ENCODE data around the gene EMILIN2.
A peak's percentile ranks its signal among the peaks of the same experiment; 100 is the strongest.

EMILIN2 gene

DNA sequence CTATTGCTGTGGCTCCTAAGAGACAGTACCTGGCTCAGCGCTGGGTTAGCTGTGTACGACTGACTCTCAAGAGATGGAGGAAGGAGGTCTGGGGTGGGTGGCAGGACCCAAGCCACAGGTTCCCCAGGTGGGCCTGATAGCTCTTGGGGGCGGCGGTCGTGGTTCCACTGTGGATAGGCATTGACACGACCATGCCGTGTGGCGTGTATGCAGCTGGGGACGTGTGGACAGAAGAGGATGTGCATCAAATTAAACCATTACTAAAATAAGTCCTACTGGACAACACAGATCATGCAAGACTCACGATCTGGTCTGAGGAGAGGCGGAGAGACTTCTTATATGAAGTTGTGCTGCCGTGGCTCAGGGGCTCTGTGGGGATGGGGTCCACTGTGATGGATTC lies 78.1 kb downstream of the EMILIN2 start:
- no peak for DNase-seq (ENCODE audit: low read depth in 1 of 2, low spot score in 1 of 2)
- H3K4me3 ChIP-seq (replicated peaks; ENCODE audit: insufficient read depth, low read length), result no peak overlapping the region
- TF ChIP-seq, protein P1, sequence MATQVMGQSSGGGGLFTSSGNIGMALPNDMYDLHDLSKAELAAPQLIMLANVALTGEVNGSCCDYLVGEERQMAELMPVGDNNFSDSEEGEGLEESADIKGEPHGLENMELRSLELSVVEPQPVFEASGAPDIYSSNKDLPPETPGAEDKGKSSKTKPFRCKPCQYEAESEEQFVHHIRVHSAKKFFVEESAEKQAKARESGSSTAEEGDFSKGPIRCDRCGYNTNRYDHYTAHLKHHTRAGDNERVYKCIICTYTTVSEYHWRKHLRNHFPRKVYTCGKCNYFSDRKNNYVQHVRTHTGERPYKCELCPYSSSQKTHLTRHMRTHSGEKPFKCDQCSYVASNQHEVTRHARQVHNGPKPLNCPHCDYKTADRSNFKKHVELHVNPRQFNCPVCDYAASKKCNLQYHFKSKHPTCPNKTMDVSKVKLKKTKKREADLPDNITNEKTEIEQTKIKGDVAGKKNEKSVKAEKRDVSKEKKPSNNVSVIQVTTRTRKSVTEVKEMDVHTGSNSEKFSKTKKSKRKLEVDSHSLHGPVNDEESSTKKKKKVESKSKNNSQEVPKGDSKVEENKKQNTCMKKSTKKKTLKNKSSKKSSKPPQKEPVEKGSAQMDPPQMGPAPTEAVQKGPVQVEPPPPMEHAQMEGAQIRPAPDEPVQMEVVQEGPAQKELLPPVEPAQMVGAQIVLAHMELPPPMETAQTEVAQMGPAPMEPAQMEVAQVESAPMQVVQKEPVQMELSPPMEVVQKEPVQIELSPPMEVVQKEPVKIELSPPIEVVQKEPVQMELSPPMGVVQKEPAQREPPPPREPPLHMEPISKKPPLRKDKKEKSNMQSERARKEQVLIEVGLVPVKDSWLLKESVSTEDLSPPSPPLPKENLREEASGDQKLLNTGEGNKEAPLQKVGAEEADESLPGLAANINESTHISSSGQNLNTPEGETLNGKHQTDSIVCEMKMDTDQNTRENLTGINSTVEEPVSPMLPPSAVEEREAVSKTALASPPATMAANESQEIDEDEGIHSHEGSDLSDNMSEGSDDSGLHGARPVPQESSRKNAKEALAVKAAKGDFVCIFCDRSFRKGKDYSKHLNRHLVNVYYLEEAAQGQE (IDR thresholded peaks at IDR 0.05; ENCODE audit: insufficient replicate concordance, low read depth), result no peak
- TF ChIP-seq, protein P2, sequence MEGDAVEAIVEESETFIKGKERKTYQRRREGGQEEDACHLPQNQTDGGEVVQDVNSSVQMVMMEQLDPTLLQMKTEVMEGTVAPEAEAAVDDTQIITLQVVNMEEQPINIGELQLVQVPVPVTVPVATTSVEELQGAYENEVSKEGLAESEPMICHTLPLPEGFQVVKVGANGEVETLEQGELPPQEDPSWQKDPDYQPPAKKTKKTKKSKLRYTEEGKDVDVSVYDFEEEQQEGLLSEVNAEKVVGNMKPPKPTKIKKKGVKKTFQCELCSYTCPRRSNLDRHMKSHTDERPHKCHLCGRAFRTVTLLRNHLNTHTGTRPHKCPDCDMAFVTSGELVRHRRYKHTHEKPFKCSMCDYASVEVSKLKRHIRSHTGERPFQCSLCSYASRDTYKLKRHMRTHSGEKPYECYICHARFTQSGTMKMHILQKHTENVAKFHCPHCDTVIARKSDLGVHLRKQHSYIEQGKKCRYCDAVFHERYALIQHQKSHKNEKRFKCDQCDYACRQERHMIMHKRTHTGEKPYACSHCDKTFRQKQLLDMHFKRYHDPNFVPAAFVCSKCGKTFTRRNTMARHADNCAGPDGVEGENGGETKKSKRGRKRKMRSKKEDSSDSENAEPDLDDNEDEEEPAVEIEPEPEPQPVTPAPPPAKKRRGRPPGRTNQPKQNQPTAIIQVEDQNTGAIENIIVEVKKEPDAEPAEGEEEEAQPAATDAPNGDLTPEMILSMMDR (IDR thresholded peaks at IDR 0.05; ENCODE audit: insufficient read depth, low read length), result no peak
- TF ChIP-seq POLR2AphosphoS5 (IDR thresholded peaks at IDR 0.05; ENCODE audit: low read depth), result no peak
- no peak for TF ChIP-seq GABPA (IDR thresholded peaks at IDR 0.05; ENCODE audit: low read depth)
- TF ChIP-seq SPI1 (IDR thresholded peaks at IDR 0.05; ENCODE audit: borderline replicate concordance, low read depth), result no peak
- H3K27ac ChIP-seq (replicated peaks), result no peak overlapping the region
- no peaks in the 10 kb centered on the region for H3K27me3 ChIP-seq (ENCODE audit: insufficient read depth, poor library complexity, severe bottlenecking)

DNA sequence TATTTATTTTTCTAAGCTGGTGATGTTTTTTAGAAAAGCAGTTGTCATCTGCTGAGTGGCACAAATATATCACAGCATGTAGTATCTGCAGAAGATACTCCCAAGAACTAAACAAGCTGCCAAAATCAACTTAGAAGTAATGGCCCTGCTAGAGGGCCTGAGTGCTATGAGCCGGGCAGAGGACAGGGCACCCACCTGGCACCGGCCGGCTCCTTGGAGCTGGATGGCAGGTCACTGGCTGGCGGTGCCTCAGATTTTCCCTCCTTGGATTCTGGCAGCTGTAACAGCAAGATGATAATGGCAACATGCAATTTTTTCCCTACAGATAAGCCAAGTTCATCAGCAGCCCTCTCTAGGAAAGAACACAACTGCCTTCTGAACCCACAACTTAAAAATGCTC lies 79.7 kb downstream of the EMILIN2 start:
- H3K4me3 ChIP-seq (replicated peaks; ENCODE audit: insufficient read depth, low read length), result no peak overlapping the region
- no peak for DNase-seq (ENCODE audit: low read depth in 1 of 2, low spot score in 1 of 2)
- no peak for TF ChIP-seq GABPA (IDR thresholded peaks at IDR 0.05; ENCODE audit: low read depth)
- H3K27me3 ChIP-seq (ENCODE audit: insufficient read depth, poor library complexity, severe bottlenecking), result no peaks in the 10 kb centered on the region
- no peak overlapping the region for H3K27ac ChIP-seq (replicated peaks)

DNA sequence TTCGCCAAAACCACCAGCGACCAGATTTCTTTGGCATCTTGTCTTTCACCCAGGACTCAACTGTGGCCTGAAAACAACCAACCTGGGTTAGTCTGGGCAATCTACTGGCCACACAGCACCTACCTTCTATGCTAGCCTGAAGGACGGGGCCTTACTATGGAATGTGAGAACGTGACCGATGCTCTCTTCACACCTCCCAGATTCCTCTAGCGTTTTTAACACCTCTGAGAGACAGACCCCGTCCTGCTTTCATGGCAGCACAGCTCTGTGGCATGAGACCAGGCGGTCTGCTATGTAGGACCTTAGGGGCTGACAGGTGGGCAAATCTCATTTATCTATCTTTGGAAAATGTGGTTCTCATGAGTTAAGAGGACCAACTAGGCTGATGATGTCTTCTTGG lies 80.9 kb downstream of the EMILIN2 start:
- Histone ChIP-seq H3K4me3 (replicated peaks; ENCODE audit: insufficient read depth, low read length) (no peak overlapping the region), H3K27me3 (ENCODE audit: insufficient read depth, poor library complexity, severe bottlenecking) (no peaks in the 10 kb centered on the region), H3K27ac (replicated peaks) (no peak overlapping the region)
- no peak for DNase-seq (ENCODE audit: low read depth in 1 of 2, low spot score in 1 of 2)
- TF ChIP-seq, protein P1 (IDR thresholded peaks at IDR 0.05; ENCODE audit: insufficient replicate concordance, low read depth), result no peak
- no peak for TF ChIP-seq SPI1 (IDR thresholded peaks at IDR 0.05; ENCODE audit: borderline replicate concordance, low read depth)
- TF ChIP-seq GABPA (IDR thresholded peaks at IDR 0.05; ENCODE audit: low read depth), result no peak
- no peak for TF ChIP-seq POLR2AphosphoS5 (IDR thresholded peaks at IDR 0.05; ENCODE audit: low read depth)
- TF ChIP-seq, protein P2 (IDR thresholded peaks at IDR 0.05; ENCODE audit: insufficient read depth, low read length), result no peak

DNA sequence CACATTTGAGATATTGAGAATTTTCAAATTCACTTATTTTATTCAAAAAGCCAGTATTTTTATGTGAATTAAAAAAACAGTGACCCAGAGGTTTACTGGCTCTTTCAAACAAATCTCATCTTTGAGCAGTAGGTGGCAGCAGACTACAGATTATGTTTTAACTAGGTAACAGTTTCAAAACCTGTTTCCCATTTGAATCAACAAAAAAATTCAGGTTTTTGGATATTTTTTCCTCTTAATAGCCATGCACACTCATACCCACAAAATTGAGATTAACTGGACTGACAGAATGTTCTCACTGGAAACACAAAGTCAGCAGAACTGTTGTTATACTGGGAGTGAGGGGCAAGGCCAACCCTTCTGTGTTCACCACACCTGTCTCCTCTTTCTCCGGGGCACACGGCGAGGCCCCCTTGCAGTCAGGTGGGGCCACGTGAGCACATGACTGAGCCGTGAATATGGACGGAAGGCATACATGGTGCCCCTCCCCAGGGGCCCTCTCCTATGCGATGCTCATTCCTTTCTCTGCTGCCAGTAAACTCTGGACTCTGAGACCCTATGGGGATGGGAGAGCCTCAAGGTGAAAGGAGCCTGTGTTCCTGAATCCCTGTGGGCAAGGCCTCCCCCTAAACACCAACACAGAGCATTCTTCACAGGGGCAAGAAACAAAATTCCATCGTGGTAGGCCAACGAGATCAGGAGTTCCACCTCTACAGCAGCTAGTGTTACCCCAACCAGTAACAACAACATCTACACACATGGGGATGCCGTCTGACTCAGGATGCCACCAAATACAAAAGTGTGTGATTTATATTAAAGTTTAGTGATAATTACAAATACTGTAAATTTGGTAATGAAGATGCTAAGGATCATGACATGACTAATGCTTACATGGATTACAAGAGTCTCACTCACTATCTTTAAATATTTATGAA lies 85.7 kb downstream of the EMILIN2 start:
- Histone ChIP-seq H3K27me3 (ENCODE audit: insufficient read depth, poor library complexity, severe bottlenecking) (no peaks in the 10 kb centered on the region), H3K27ac (replicated peaks) (no peak overlapping the region), H3K4me3 (replicated peaks; ENCODE audit: insufficient read depth, low read length) (no peak overlapping the region)
- peak in 1 of 2 experiments; percentile 70 for DNase-seq (ENCODE audit: low read depth in 1 of 2, low spot score in 1 of 2)
- TF ChIP-seq, protein P2 (IDR thresholded peaks at IDR 0.05; ENCODE audit: insufficient read depth, low read length), result peak; percentile 29
- TF ChIP-seq POLR2AphosphoS5 (IDR thresholded peaks at IDR 0.05; ENCODE audit: low read depth) (0 out of 2 replicates have a peak, but pooled peaks have one; percentile 27), GABPA (IDR thresholded peaks at IDR 0.05; ENCODE audit: low read depth) (no peak)

Data from HL-60 (cell line).